Glutamatergic neuron (in vitro differentiated cells): ENCODE data around the gene PLK2. TPM values are rescaled to one million over a fixed set of nuclear protein-coding genes. Genes with fewer than 3 reads are reported as not detected.

Source experiments
- DNase-seq: peaks from one replicate; pipeline ENCODE4 v3.0.0; 2022
- H3K27ac Mint-ChIP-seq: one replicate; pipeline ENCODE4 v1.8.0; 2020; ENCODE audit warnings: mild to moderate bottlenecking, mixed read lengths, inconsistent platforms; ENCODE audit not compliant: unreplicated experiment
- H3K27me3 Mint-ChIP-seq: one replicate; pipeline ENCODE4 v1.8.0; 2020; ENCODE audit warnings: mild to moderate bottlenecking, moderate library complexity, mixed read lengths, inconsistent platforms; ENCODE audit not compliant: unreplicated experiment
- H3K36me3 Mint-ChIP-seq: one replicate; pipeline ENCODE4 v1.8.0; 2020; ENCODE audit warnings: mild to moderate bottlenecking, mixed read lengths, inconsistent platforms; ENCODE audit not compliant: unreplicated experiment
- H3K4me1 Mint-ChIP-seq: one replicate; pipeline ENCODE4 v1.8.0; 2020; ENCODE audit warnings: mild to moderate bottlenecking, low read depth, mixed read lengths, inconsistent platforms; ENCODE audit not compliant: unreplicated experiment
- H3K4me3 Mint-ChIP-seq: one replicate; pipeline ENCODE4 v1.8.0; 2020; ENCODE audit warnings: mild to moderate bottlenecking, mixed read lengths, inconsistent platforms; ENCODE audit not compliant: unreplicated experiment
- H3K9me3 Mint-ChIP-seq: one replicate; pipeline ENCODE4 v1.8.0; 2020; ENCODE audit warnings: mild to moderate bottlenecking, moderate library complexity, mixed read lengths, inconsistent platforms; ENCODE audit not compliant: unreplicated experiment
- CTCF ChIP-seq: fragments of 200-600 bp; sonication (generic); IDR thresholded peaks from one replicate; pipeline ENCODE4 v1.5.0; 2021; ENCODE audit not compliant: partially characterized antibody, unreplicated experiment
- total RNA-seq: library from RNA; stranded (reverse); fragmentation: NEBNext Ultra II Directional; extraction: Animal tissue kit (Norgen Biotek cat#: 25700); gene quantifications from one replicate; pipeline ENCODE4 v1.2.1, GENCODE V29; 2021; ENCODE audit not compliant: unreplicated experiment

The PLK2 gene
- total RNA-seq, 1 donor from 2014 or later: 7.8 TPM

- Mint-ChIP-seq H3K27me3 (peaks cover 4% of the 10 kb centered on the region), H3K27ac (no peak overlapping the region)
These were observed 1.6 kb downstream of the PLK2 start for GRCh38 chr5:58458141-58458742.

GRCh38 chr5:58457050-58457449, 2.8 kb downstream of the PLK2 start:
- no peak overlapping the region for H3K4me3 Mint-ChIP-seq
- no peak for TF ChIP-seq CTCF
- no peaks in the 10 kb centered on the region for H3K4me1 Mint-ChIP-seq
- no peaks in the 10 kb centered on the region for H3K36me3 Mint-ChIP-seq
- peaks cover 5% of the 10 kb centered on the region for H3K9me3 Mint-ChIP-seq
- peaks cover 4% of the 10 kb centered on the region for H3K27me3 Mint-ChIP-seq
- H3K27ac Mint-ChIP-seq: no peak overlapping the region
- no peak for DNase-seq

More at GRCh38 chr5:58458141-58458742, 1.6 kb downstream of the PLK2 start:
- no peaks in the 10 kb centered on the region for H3K36me3 Mint-ChIP-seq
- TF ChIP-seq CTCF: no peak
- H3K4me1 Mint-ChIP-seq: no peaks in the 10 kb centered on the region
- no peak for DNase-seq
- peaks cover 5% of the 10 kb centered on the region for H3K9me3 Mint-ChIP-seq
- peak overlapping the region; percentile 92 for H3K4me3 Mint-ChIP-seq

- peaks cover 5% of the 10 kb centered on the region for H3K9me3 Mint-ChIP-seq
- H3K27me3 Mint-ChIP-seq: peaks cover 4% of the 10 kb centered on the region
- H3K4me3 Mint-ChIP-seq: no peak overlapping the region
- TF ChIP-seq CTCF: no peak
- no peaks in the 10 kb centered on the region for H3K36me3 Mint-ChIP-seq
- H3K4me1 Mint-ChIP-seq: no peaks in the 10 kb centered on the region
- no peak overlapping the region for H3K27ac Mint-ChIP-seq
- DNase-seq: no peak
These were observed 3.4 kb downstream of the PLK2 start for GRCh38 chr5:58456486-58456885.

GRCh38 chr5:58456026-58456425, 3.9 kb downstream of the PLK2 start:
- Mint-ChIP-seq H3K4me1 (no peaks in the 10 kb centered on the region), H3K4me3 (no peak overlapping the region), H3K27ac (no peak overlapping the region), H3K27me3 (peaks cover 4% of the 10 kb centered on the region), H3K36me3 (no peaks in the 10 kb centered on the region), H3K9me3 (peaks cover 5% of the 10 kb centered on the region)
- no peak for DNase-seq
- TF ChIP-seq CTCF: no peak

GRCh38 chr5:58455480-58455879, 4.4 kb downstream of the PLK2 start:
- Mint-ChIP-seq H3K9me3 (peaks cover 5% of the 10 kb centered on the region), H3K27me3 (peaks cover 4% of the 10 kb centered on the region), H3K36me3 (no peaks in the 10 kb centered on the region), H3K4me1 (no peaks in the 10 kb centered on the region), H3K4me3 (no peak overlapping the region), H3K27ac (no peak overlapping the region)
- DNase-seq: no peak
- TF ChIP-seq CTCF: no peak
